Sciatic nerve (tissue), 2 donors: Measurements from ENCODE around the gene PTPRN2. TPM values are rescaled to one million over a fixed set of nuclear protein-coding genes. Genes with fewer than 3 reads are reported as not detected.
A peak's percentile ranks its signal among the peaks of the same experiment; 100 is the strongest.
"Not testable (repeated sequence)": the region's sequence is repeated elsewhere in the genome, so short reads cannot be mapped to it uniquely, and the experiment has no call there.

Experiments used
- ATAC-seq: fragments of 200-7000 bp; cut with Tn5 transposase; one replicate; pipeline ENCODE4 v1.9.1; 2020; ENCODE audit warnings: mild to moderate bottlenecking, moderate library complexity
- DNase-seq: peaks from one replicate; pipeline ENCODE4 v3.0.0-alpha.2; 2020; ENCODE audit warnings: low spot score
- intact Hi-C: fragments of 100-400 bp; cut with DNase I; formaldehyde crosslinking; loops from one replicate; pipeline ENCODE4 v1.14.2; 2022
- total RNA-seq: library from RNA; stranded (reverse); fragmentation: NEBNext Ultra II Directional; extraction: Animal tissue kit (Norgen Biotek cat#: 25700); gene quantifications from one replicate; pipeline ENCODE4 v1.2.1, GENCODE V29; 2021
- donor health status: DM: no; HTN: no; CAD: no.
- donor health status: DM: no; HTN: no; CAD: no.

PTPRN2 gene
- total RNA-seq, 1 donor from 2014 or later: 12.7 TPM

DNA sequence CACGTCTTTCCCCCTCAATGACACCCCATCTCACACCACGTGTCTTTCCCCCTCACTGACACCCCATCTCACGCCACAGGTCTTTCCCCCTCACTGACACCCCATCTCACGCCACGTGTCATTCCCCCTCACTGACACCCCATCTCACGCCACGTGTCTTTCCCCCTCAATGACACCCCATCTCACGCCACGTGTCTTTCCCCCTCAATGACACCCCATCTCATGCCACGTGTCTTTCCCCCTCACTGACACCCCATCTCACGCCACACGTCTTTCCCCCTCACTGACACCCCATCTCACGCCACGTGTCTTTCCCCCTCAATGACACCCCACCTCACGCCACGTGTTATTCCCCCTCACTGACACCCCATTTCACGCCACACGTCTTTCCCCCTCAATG, 440.2 kb downstream of the PTPRN2 start:
- DNase-seq, intact Hi-C loops, ATAC-seq: not testable (repeated sequence)

GRCh38 chr7:158145370-158145769, 442.3 kb downstream of the PTPRN2 start:
- ATAC-seq (no peak), DNase-seq (no peak)
- intact Hi-C loops: no loop called here

GRCh38 chr7:158143196-158144120, 444.2 kb downstream of the PTPRN2 start:
- DNase-seq (no peak), ATAC-seq (no peak)
- intact Hi-C loops: no loop called here

GRCh38 chr7:158142657-158143056, 445.0 kb downstream of the PTPRN2 start:
- DNase-seq: no peak
- intact Hi-C loops: no loop called here

DNA sequence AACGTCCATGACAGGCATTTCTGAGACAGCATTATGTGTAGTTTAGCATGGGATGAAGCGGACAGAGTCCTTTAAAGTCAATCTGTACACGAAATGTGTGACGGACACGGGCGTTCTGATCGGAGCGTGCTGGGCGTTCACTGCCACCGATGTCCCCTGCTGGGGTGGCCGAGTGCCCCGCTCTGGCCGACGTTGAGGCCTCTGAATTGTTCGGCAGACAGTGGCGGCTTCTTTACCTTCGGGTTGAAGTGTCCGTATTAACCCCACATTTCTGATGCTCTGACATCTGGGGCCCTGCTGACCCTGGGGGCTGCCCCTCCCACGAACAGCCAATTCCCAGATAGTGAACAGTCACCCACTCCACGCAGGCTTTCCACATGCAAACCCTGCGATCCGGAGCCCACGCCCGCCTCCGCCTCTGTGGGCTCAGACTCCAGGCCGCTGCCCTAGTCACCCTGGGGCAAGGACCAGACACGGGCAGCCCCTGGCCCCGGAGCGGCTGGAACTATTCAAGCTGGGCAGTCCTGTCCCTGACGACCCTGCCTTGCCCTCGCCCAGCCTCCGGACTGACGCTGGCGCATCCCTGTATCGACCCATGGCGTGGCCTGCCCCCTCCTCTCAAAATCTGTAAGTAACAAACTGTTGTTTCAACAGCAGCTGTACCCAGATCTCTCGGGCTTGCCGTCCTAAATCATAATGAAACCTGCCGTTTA, 445.7 kb downstream of the PTPRN2 start:
- ATAC-seq (no peak), DNase-seq (no peak)
- intact Hi-C loops: no loop called here

More at GRCh38 chr7:158142657-158143056, 445.0 kb downstream of the PTPRN2 start:
- ATAC-seq: no peak

DNA sequence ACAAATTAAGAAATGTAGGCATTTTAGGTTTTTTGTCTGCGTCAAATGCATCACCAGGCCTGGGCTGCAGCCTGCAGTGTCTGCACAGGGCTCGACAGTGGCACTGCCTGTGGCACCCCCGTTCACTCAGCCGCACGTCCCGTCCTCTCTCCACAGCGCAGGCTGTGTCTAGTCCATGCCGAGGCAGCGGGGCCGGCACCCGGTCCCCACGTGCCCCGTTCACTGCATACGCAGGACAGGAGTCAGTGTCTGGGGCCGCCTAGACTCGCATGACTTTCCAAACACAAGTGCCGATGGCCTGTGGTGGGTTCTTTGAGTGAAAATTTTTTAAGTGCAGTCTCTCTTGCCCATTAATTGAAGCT, 446.4 kb downstream of the PTPRN2 start:
- no peak for ATAC-seq
- intact Hi-C loops: no loop called here
- no peak for DNase-seq

DNA sequence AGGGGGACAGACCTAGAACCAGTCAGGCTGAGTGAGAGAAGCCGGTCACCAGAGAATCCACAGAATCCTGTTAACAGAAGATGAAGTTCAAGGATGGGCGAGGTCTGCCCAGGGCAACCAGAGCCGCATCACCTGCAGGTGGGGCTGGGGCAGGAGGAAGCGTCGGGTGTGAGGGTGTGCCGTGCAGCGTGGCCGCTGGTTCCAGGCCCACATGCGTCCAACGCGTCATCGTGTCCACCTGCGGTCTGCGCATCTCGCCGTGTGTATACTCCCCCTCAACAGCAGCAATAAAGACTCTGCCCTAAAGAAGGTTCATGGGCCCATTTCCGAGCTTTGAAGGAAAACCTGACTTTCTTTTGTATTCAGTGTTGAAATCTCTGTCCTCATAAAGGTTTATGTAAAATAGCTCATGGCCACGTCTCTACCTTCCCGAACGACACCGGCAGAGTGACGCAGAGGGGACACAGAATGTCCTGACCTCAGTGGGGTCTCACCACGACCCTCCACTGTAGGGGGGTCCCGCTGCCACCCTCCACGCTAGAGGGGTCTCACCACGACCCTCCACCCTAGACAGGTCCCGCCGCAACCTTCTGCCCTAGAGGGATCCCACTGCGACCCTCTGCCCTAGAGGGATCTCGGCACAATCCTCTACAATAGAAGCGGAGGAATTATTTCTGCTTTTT, 446.9 kb downstream of the PTPRN2 start:
- intact Hi-C loops: no loop called here
- DNase-seq: no peak
- ATAC-seq: no peak

GRCh38 chr7:158139499-158139898, 448.1 kb downstream of the PTPRN2 start:
- intact Hi-C loops: no loop called here
- ATAC-seq (no peak), DNase-seq (no peak)

GRCh38 chr7:158138329-158138597, 449.4 kb downstream of the PTPRN2 start:
- intact Hi-C loops: no loop called here
- ATAC-seq (no peak), DNase-seq (no peak)

- intact Hi-C loops: no loop called here
Observed at GRCh38 chr7:158137516-158138328, 449.9 kb downstream of the PTPRN2 start.

DNA sequence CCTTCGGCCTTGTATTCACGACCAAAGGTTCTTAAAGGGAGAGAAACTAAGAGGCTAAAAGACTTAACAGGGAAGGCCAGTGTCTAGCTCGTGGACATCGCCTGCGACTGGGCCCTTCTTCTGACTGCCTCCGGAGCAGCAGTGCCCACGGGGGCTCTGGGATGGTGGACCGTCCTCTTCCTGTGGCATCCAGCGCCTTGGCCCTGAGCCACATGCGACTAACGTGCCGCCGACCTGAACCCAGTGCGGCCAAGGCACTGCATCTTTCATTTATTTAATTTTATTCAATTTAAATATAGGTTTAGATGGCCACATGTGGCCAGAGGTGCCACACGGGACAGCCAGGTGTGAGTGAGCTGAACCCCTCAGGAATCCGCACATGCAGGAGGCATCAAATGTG, 451.7 kb downstream of the PTPRN2 start:
- intact Hi-C loops: no loop called here

More at GRCh38 chr7:158137516-158138328, 449.9 kb downstream of the PTPRN2 start:
- DNase-seq: no peak
- ATAC-seq: no peak

DNA sequence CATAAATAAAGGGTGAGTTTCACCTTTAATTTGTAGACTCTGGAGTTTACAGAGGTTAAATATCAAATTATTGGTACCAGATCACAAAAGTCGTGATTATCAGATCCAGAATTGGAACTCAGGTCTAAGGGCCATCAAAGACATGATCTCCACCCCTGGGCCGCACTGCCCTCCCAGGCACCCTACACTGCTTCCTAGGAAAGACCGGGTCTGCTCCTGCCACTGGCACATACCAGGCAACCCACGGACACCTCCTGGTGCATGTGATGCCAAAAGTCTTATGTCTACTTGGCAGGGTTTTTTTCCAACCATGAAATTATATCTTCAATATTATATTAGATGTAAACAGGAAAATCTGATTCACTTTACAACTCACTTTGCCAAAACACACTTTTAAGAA, 452.8 kb downstream of the PTPRN2 start:
- DNase-seq (no peak), ATAC-seq (no peak)
- intact Hi-C loops: no loop called here

More for the DNA sequence above, 451.7 kb downstream of the PTPRN2 start:
- DNase-seq: no peak
- ATAC-seq: no peak

- ATAC-seq: no peak
- no peak for DNase-seq
- intact Hi-C loops: no loop called here
Observed at GRCh38 chr7:158133515-158134271, 453.9 kb downstream of the PTPRN2 start.

- intact Hi-C loops: no loop called here
- ATAC-seq (no peak), DNase-seq (no peak)
Observed at GRCh38 chr7:158133057-158133456, 454.6 kb downstream of the PTPRN2 start.

DNA sequence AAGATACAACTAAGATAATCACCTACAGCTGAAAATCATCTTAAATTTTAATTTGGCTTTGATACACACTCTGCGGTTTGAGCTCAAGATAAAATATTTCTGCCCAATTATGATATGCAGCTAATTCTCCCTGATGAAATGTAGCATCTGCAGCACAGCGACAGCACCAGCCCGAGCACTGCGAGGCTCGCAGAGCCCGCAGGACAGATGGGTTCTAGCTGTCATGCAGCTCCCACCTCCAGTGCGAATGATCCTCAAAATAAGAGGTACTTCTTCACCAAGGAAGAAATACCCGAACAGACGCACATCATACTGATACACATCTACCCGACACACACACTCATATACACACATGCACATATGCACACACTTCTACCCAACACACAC, 457.6 kb downstream of the PTPRN2 start:
- DNase-seq: no peak
- ATAC-seq: no peak
- intact Hi-C loops: no loop called here

DNA sequence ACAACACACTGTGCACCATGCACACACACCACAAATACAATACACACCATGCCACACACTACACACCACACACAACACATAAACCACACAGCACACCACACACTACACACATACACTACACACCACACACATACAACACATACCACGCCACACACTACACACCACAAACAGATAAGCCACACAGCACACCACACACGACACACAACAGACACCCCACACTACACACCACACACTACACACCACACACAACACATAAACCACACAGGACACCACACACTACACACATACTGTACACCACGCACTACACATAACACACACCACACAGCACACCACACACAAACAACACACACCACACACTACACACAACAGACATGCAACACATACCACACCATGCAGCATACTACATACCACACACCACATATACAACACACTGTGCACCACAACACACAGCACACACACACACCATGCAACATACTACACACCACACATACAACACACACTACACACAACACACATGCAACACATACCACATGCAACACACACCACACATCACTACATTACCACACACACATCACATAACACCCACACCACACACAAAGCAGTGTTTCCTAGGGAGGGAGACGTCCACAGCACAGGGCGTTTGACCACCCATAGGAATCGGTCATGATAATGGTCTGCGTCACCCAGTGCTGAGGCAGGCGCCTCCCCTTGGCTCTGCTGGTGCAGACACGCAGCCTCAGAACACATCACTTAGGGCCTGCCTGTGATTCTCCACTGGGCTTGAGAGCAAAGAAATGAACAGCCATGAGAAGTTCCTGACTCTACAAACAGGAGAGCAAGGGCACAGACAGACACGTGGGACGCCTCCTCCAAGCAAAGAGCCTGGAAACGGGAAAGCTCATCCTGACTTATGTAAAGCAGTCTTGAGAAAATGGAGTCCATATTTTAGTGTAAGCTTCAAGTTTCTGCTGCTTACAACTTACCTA, 458.3 kb downstream of the PTPRN2 start:
- intact Hi-C loops: no loop called here
- peak; percentile 15 for DNase-seq
- ATAC-seq: no peak

DNA sequence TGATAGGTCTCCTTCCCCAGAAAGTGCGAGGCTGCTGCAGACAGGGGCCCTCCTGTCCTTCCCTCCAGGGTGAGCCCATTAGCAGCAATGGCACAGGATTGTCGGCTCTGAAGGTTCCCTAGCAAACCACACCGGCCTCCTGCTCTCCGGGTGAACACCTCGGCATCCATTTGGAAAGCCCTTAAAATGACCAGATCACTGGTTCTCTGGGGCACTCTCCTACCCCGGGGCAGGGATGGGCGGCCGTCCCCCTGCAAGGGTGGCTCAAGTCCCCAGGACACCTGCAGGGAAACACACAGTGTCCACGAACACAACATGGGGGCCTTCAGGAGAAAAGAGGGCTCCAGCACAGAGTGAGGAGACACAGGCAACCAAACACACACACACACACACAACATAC, 459.1 kb downstream of the PTPRN2 start:
- no peak for ATAC-seq
- DNase-seq: no peak
- intact Hi-C loops: no loop called here
